ENCODE results near the gene STK25.
"Not testable (repeated sequence)": the region's sequence is repeated elsewhere in the genome, so short reads cannot be mapped to it uniquely, and the experiment has no call there.

Gene STK25

GRCh38 chr2:241459520-241459919, 48.9 kb downstream of the STK25 start:
- TF ChIP-seq CTCF (IDR thresholded peaks at IDR 0.05; ENCODE audit: low read depth, low read length, missing control alignments), result no peak
- no peak overlapping the region for H3K4me3 ChIP-seq (ENCODE audit: low read depth, low read length)
- DNase-seq (ENCODE audit: low read depth), result no peak

- TF ChIP-seq CTCF (IDR thresholded peaks at IDR 0.05; ENCODE audit: low read depth, low read length, missing control alignments), result no peak
- H3K4me3 ChIP-seq (ENCODE audit: low read depth, low read length), result no peak overlapping the region
- DNase-seq (ENCODE audit: low read depth), result no peak
Measured at GRCh38 chr2:241458687-241459086, 49.7 kb downstream of the STK25 start.

GRCh38 chr2:241456546-241456945, 51.8 kb downstream of the STK25 start:
- H3K4me3 ChIP-seq (ENCODE audit: low read depth, low read length), result no peak overlapping the region
- DNase-seq (ENCODE audit: low read depth), result no peak
- no peak for TF ChIP-seq CTCF (IDR thresholded peaks at IDR 0.05; ENCODE audit: low read depth, low read length, missing control alignments)

- no peak for TF ChIP-seq CTCF (IDR thresholded peaks at IDR 0.05; ENCODE audit: low read depth, low read length, missing control alignments)
- H3K4me3 ChIP-seq (ENCODE audit: low read depth, low read length), result no peak overlapping the region
- DNase-seq (ENCODE audit: low read depth), result no peak
Measured at GRCh38 chr2:241454837-241455485, 53.4 kb downstream of the STK25 start.

GRCh38 chr2:241453919-241454318, 54.5 kb downstream of the STK25 start:
- not testable (repeated sequence) for DNase-seq (ENCODE audit: low read depth)

GRCh38 chr2:241451840-241452506, 56.4 kb downstream of the STK25 start:
- TF ChIP-seq CTCF (IDR thresholded peaks at IDR 0.05; ENCODE audit: low read depth, low read length, missing control alignments), result no peak

More at GRCh38 chr2:241453919-241454318, 54.5 kb downstream of the STK25 start:
- not testable (repeated sequence) for H3K4me3 ChIP-seq (ENCODE audit: low read depth, low read length)

GRCh38 chr2:241450092-241450491, 58.3 kb downstream of the STK25 start:
- DNase-seq (ENCODE audit: low read depth); H3K4me3 ChIP-seq (ENCODE audit: low read depth, low read length): not testable (repeated sequence)

More at GRCh38 chr2:241451840-241452506, 56.4 kb downstream of the STK25 start:
- no peak for DNase-seq (ENCODE audit: low read depth)
- no peak overlapping the region for H3K4me3 ChIP-seq (ENCODE audit: low read depth, low read length)

- no peak overlapping the region for H3K4me3 ChIP-seq (ENCODE audit: low read depth, low read length)
- DNase-seq (ENCODE audit: low read depth), result no peak
- TF ChIP-seq CTCF (IDR thresholded peaks at IDR 0.05; ENCODE audit: low read depth, low read length, missing control alignments), result no peak
Measured at GRCh38 chr2:241445426-241445825, 63.0 kb downstream of the STK25 start.
